ENCODE results near the gene DOCK10. TPM values are rescaled to one million over a fixed set of nuclear protein-coding genes. Genes with fewer than 3 reads are reported as not detected.
"Not testable (repeated sequence)": the region's sequence is repeated elsewhere in the genome, so short reads cannot be mapped to it uniquely, and the experiment has no call there.

DOCK10 gene
- total RNA-seq, 1 donor, result 30.2 TPM

DNA sequence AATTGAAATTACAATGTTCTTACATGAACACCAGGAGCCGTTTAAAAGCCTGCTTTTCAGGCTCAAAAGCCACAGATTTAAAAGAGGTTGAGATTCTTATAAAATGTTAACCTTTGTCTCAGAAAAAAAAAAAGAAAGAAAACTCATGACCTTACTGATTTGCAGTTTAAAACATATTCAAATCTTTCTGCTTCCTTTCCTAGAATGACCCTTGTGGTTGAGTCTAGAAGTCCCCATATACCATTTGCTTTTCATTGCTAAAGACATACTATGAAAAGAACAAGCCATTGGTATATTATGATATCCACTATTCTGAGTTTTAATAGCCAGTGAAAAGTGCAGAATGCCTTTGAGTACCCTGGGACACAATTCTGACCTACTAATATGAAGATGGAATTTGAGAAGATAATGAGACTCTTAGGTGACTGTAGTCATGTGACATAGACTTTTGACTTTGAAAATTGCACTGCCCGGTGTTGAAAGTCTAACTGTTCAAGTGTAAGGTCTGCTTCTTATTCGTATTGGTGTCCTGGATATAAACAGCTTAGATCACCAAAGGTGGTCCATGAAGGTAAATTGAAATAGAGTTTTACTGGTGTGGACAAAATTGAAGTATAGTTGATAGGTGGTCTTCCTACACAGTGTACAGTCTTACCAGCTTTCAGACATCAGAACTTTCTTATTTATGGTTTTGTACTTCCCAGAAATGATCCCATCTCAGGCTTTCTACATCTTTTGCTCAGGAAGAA, 117.0 kb downstream of the DOCK10 start:
- DNase-seq (ENCODE audit: low read depth in 2 of 3, low spot score in 2 of 3), result no peak

DNA sequence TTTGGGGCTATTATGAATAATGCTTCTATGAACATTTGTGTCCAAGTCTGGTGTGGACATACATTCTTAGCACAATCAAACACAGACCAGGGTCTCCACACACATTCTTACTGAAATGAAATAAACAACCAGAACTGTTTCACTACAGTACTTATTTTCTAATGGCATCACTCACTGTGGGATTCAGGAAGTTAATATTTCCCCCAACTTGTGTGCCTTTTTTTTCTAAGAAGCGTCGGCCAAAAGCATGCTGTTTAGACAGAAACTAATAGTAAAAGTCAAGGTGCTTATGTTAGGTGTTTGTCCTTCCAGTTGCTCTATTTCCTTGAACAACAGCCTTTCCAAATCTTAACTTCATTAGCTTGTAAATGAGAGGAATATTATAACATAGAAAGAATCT, 117.6 kb downstream of the DOCK10 start:
- no peak for DNase-seq (ENCODE audit: low read depth in 2 of 3, low spot score in 2 of 3)

DNA sequence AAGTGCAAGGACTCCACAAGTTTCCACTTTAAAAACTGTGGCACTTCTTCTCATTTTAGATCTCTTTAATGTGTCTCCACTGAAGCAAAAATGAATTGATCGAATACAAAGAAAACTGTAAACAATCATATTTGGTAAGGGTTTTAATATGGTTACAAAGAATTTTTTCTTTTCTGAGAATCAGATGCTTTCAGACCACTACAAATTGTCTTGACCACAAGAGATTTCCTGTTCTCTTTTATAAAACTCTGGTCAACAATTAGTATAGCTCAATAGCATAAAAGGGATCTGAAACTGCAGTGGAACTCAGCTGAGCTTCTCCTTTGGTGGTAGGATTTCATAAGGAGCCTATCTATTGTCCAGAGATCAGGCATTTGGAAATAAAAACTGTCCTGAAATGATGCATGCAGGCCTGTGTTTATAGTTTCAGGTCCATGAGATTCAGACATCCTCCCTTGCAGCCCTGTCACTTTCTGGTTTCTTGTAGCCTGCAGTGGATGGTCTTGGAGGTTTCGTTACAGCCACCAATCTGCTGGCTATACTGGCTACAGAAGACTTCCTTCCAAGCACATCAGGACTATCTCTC, 120.0 kb downstream of the DOCK10 start:
- no peak for DNase-seq (ENCODE audit: low read depth in 2 of 3, low spot score in 2 of 3)

- no peak for DNase-seq (ENCODE audit: low read depth in 2 of 3, low spot score in 2 of 3)
These were observed 122.7 kb downstream of the DOCK10 start for GRCh38 chr2:224919472-224920110.

GRCh38 chr2:224918626-224919471, 123.4 kb downstream of the DOCK10 start:
- no peak for DNase-seq (ENCODE audit: low read depth in 2 of 3, low spot score in 2 of 3)

GRCh38 chr2:224917246-224917645, 125.0 kb downstream of the DOCK10 start:
- DNase-seq (ENCODE audit: low read depth in 2 of 3, low spot score in 2 of 3), result not testable (repeated sequence)

GRCh38 chr2:224915136-224915535, 127.1 kb downstream of the DOCK10 start:
- DNase-seq (ENCODE audit: low read depth in 2 of 3, low spot score in 2 of 3), result no peak

DNA sequence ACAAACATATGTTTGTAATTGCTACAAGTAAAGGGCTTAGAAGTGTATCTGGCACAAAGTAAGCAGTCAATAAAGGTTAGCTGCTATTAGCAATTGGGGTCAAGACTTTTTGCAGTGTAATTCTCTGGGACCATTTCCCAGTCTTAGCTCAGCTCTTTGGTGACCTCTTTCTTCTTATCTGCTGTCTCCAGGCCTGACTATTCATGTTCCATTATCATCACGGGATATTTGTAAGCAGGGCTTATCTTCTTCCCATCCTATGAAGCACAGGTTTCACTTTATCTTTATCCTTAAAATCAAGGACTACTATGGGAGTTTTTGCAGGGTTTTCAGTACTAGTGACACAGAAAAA, 131.7 kb downstream of the DOCK10 start:
- DNase-seq (ENCODE audit: low read depth in 2 of 3, low spot score in 2 of 3), result no peak

DNA sequence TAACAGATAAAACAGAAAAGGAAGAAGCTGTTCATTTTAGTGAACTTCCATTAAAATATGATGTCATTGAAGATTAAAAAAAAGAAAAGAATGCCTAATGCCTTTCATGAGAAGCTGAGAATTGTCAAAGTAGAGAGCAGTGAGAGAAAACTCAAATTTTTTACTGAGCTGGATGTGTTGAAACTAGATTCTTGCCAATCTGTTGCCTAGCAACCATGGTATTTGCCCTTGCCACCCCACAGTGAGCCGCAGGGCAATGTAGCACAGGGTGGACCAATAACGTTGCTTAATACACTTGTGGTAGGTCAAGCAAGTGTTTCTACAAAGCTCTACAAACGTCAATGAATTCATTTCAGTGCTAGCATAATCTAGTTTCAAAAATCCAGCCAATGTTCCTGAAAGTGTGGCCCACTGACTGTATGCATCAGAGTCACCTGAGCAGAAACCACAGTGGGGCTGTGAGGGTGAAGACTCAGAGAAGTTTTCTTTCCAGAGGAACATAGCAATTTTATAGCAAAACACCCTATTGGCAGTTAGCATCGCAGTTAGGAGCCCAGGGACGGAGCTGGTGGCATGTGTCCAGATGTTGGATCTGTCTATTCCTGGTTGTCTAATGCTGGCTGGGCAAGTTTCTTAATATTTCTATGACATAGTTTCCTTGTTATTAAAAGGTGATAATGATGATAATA, 132.2 kb downstream of the DOCK10 start:
- peak in 1 of 3 donors; percentile 35 for DNase-seq (ENCODE audit: low read depth in 2 of 3, low spot score in 2 of 3)

GRCh38 chr2:224908818-224909217, 133.4 kb downstream of the DOCK10 start:
- no peak for DNase-seq (ENCODE audit: low read depth in 2 of 3, low spot score in 2 of 3)

DNA sequence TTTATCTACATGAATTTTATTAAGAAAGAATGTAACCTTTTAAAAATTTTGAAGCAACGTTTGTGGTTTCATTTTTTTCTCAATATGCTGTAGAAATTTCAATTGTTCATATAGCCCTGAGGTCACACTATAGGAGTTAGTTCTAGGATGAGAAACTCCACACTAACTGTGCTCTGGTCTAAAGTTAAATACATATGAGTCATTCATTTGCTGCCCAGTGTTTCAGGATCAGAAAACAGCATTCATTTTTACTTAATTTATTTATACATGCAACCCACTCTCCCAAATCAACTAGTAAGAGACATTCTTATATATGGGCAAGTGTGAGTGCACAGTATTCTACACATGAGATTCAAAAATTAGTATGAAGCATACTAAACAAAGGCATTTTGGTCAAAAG, 137.9 kb downstream of the DOCK10 start:
- no peak for DNase-seq (ENCODE audit: low read depth in 2 of 3, low spot score in 2 of 3)

GRCh38 chr2:224903621-224904020, 138.6 kb downstream of the DOCK10 start:
- DNase-seq (ENCODE audit: low read depth in 2 of 3, low spot score in 2 of 3), result no peak

GRCh38 chr2:224901121-224901676, 141.1 kb downstream of the DOCK10 start:
- no peak for DNase-seq (ENCODE audit: low read depth in 2 of 3, low spot score in 2 of 3)

GRCh38 chr2:224895377-224895776, 146.9 kb downstream of the DOCK10 start:
- no peak for DNase-seq (ENCODE audit: low read depth in 2 of 3, low spot score in 2 of 3)

DNA sequence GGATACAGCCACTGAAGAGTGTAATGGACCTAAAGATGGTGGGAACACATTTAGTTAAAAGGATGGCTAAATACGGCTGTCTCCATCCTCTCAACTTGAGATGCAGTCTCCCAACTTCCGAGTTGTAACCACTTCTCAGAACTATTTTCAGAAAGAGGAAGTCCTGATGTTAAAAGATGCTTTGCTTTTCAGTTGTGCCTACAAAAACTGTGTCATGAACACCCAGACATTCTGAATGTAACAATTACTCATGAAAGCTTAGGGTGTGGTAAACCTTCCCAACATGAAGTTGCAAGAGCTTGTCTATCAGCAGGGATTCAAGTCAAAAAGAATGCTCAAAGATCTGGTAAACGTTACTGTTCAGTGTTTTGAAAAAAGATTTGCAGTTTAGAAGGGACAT, 147.9 kb downstream of the DOCK10 start:
- DNase-seq (ENCODE audit: low read depth in 2 of 3, low spot score in 2 of 3), result peak in 2 of 3 donors; percentile 57 to 83

- no peak for DNase-seq (ENCODE audit: low read depth in 2 of 3, low spot score in 2 of 3)
These were observed 148.4 kb downstream of the DOCK10 start for GRCh38 chr2:224893848-224894247.

GRCh38 chr2:224892574-224893204, 149.6 kb downstream of the DOCK10 start:
- no peak for DNase-seq (ENCODE audit: low read depth in 2 of 3, low spot score in 2 of 3)

- no peak for DNase-seq (ENCODE audit: low read depth in 2 of 3, low spot score in 2 of 3)
These were observed 151.9 kb downstream of the DOCK10 start for GRCh38 chr2:224890372-224890771.

- DNase-seq (ENCODE audit: low read depth in 2 of 3, low spot score in 2 of 3), result peak in 1 of 3 donors; percentile 32
These were observed 155.1 kb downstream of the DOCK10 start for GRCh38 chr2:224887141-224887540.
